Choroid plexus epithelial cell (primary cell): ENCODE measurements around the gene DYNC2I2.

Experiments
- DNase-seq: peaks from one replicate; pipeline ENCODE4 v3.0.0-alpha.2; 2010; ENCODE audit warnings: low read depth
- H3K4me3 ChIP-seq: 2 replicates; pipeline ENCODE4 v1.5.1; 2011; ENCODE audit warnings: low read depth, mild to moderate bottlenecking, control low read depth, low read length, moderate library complexity
- TF ChIP-seq, protein P1 (sequence below): conservative IDR thresholded peaks from 2 replicates; pipeline ENCODE4 v1.5.1; 2011; ENCODE audit warnings: low read depth, mild to moderate bottlenecking, control low read depth, inconsistent platforms, low read length, moderate library complexity

The DYNC2I2 gene

DNA sequence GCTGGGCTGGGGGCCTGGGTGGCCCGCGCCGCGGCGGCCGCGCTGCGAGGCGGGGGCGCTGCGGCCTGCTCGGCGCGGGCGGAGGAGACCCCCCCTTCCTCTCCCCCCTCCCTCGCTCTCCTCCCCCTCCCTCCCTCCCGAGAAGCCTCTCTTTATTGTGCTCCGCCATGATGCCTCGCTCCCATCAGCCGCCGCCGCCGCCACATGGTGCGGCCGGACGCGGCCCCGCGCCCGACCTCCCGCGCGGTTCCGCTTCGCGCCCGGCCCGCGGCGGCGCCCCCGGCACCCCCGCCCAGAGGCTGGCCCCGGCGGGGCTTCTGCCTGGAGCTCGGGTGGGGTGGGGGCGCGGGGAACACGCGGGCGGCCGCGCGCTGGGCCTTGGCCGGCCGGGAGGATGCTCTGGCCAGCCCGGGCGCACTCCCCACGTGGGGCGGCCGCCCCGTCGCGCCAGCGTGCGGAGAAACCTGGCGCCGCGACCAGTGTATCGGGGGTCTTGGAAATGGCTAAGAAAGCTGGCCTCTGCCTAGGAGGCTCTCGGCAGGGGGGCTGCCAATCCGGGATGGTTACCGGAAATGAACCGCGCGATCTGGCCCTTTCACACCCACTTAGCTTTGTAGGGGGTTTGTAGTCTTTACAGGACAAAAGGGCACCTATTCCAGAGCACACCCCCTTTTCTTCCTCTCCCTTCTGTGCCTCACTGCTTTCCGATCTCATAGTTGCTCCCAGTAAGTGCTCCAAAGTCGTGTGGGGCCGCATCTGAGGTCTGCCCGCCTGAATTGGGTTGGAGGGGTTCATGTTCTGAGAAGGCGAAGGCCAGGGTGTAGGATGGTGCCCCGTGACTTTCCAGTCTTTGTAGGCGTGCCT, 33.4 kb upstream of the DYNC2I2 start:
- TF ChIP-seq, protein P1, sequence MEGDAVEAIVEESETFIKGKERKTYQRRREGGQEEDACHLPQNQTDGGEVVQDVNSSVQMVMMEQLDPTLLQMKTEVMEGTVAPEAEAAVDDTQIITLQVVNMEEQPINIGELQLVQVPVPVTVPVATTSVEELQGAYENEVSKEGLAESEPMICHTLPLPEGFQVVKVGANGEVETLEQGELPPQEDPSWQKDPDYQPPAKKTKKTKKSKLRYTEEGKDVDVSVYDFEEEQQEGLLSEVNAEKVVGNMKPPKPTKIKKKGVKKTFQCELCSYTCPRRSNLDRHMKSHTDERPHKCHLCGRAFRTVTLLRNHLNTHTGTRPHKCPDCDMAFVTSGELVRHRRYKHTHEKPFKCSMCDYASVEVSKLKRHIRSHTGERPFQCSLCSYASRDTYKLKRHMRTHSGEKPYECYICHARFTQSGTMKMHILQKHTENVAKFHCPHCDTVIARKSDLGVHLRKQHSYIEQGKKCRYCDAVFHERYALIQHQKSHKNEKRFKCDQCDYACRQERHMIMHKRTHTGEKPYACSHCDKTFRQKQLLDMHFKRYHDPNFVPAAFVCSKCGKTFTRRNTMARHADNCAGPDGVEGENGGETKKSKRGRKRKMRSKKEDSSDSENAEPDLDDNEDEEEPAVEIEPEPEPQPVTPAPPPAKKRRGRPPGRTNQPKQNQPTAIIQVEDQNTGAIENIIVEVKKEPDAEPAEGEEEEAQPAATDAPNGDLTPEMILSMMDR: no peak
- H3K4me3 ChIP-seq: peak overlapping the region; percentile 80
- no peak for DNase-seq

DNA sequence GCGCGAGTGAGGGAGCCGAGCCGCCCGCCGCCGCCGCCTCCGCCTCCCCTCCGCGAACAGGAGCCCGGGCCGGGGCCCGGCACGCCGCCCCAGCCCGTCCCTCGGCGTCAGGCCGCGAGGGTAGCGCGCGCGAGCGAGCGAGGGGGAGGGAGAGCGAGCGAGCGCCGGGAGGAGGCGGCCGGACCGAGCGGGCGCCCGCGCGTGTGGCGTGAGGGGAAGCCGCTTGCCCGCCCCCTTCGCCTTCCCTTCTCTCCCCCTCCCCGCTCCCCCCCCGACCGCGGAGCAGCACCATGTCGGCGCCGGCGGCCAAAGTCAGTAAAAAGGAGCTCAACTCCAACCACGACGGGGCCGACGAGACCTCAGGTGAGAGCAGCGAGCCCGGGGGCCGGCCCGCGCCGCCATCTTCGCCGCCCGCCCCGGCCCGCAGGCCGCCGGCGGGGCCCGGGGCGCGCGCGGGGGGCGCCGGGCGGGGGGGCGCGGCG, 32.7 kb upstream of the DYNC2I2 start:
- no peak for DNase-seq
- TF ChIP-seq, protein P1: no peak
- H3K4me3 ChIP-seq: peak overlapping the region; percentile 80

DNA sequence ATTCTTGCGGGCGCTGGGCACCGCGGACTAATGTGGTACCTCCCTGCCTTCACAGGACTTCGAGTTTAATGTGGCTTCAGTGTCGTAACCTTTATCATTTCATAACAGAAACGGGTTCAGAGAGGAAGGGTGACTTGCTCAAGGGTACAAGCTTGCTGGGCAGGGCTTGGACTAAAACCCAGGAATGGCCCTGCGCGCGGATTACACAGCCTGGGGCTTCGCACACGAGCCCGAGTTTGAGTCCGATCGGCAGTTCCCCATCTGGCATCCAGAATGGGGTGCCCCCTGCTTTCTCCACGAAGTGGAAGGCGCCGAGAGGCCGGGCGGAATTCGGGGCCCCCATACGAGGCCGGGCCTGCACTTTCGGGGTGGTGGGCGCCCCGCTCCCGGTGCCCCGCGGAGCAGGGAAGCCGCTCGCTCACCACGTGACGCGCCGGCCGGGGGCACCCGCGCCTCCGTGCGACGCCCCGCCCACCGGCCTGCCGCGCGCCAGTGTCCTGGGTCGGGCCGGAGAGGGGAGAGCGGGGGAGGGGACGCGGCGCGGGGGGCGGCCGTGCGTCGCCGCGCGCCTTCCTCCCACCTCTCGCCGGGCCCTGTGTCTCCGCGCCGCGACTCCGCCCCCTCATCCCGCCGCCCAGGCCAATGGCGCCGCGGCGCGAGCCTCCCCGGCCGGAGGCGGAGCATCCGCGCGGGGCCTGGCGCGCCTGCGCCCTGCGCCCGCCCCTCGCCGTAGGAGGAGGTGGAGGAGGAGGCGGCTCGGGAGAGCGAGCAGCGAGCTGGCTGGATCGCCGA, 32.0 kb upstream of the DYNC2I2 start, which contains the start of gene SET:
TSS of gene SET (plus strand) at position 722 of the 792 bp plus-strand sequence. CDS start 361 bp downstream, outside the sequence.
- DNase-seq: peak; percentile 92
- TF ChIP-seq, protein P1: no peak
- peak within 1 kb of the TSS; percentile 80 for H3K4me3 ChIP-seq

DNA sequence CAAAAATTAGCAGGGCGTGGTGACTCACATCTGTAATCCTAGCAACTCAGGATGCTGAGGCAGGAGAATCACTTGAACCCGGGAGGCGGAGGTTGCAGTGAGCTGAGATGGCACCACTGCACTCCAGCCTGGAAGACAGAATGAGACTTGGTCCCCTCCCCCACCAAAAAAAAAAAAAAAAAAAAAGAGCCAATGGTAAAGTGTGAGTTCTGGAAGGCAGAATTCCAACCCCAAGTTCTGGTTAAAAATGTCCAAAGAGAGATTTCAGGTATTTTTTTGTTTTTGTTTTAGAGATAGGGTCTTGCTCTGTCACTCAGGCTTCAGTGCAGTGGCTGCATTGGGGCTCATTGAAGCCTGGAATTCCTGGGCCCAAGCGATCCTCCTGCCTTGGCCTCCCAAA, 30.8 kb upstream of the DYNC2I2 start:
- no peak overlapping the region for H3K4me3 ChIP-seq
- DNase-seq: no peak
- TF ChIP-seq, protein P1: no peak

DNA sequence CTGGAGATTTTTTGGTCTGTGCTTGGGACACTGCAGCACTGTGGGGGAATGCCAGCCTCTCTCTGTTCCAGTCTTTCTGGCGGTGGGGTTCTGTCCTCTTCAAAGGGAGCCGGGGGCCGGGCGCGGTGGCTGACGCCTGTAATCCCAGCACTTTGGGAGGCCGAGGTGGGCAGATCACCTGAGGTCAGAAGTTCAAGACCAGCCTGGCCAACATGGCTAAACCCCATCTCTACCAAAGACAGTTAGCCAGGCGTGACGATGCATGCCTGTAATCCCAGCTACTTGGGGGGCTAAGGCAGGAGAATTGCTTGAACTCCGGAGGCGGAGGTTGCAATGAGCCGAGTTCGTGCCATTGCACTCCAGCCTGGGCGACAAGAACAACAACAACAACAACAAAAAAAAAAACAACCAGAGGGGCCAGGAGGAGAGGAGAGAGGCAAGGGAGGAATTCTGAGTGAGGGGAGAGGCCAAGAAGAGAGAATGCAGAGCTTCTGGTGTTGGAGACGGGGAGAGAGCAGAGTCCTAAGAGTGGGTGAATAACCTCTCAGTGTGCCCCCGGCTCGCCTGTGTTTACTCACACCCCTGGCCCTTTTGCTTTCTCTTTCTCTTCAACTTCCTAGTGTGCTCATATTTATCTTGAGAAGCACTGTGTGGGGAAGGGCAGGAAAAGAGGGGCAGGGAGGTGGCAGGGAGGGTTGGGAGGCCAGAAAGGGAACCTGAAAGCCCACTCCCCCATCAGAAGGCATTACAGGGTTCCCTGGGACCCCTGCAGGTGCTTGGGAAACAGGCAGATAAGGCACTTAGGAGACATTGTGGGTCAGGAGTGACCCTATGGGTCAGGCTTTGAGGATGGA, 29.2 kb upstream of the DYNC2I2 start:
- no peak for DNase-seq
- TF ChIP-seq, protein P1: no peak
- peak overlapping the region; percentile 22 for H3K4me3 ChIP-seq
